OCI-M2 (cell line): ENCODE data around the gene GPR153.

Experiments used
- DNase-seq: peaks from one replicate; lab custom pipeline; 2025; ENCODE audit not compliant: unreplicated experiment; lab: John Stamatoyannopoulos, UW

GPR153 gene

GRCh38 chr1:6249739-6250689 lies 10.9 kb downstream of the GPR153 start:
- DNase-seq = no peak

- no peak for DNase-seq
Observed at GRCh38 chr1:6248932-6249738, 11.8 kb downstream of the GPR153 start.

- no peak for DNase-seq
Observed at GRCh38 chr1:6248161-6248776, 12.6 kb downstream of the GPR153 start.

- no peak for DNase-seq
Observed at GRCh38 chr1:6247651-6248050, 13.2 kb downstream of the GPR153 start.

GRCh38 chr1:6246497-6247467 lies 14.1 kb downstream of the GPR153 start:
- DNase-seq = no peak

- DNase-seq = no peak
Observed at GRCh38 chr1:6245869-6246496, 14.9 kb downstream of the GPR153 start.

GRCh38 chr1:6245086-6245868 lies 15.6 kb downstream of the GPR153 start:
- DNase-seq = no peak

GRCh38 chr1:6244401-6245049 lies 16.4 kb downstream of the GPR153 start:
- no peak for DNase-seq

GRCh38 chr1:6243993-6244392 lies 16.9 kb downstream of the GPR153 start, which contains the start of gene HES3:
Gene HES3 (plus strand): TSS chr1:6244179. CDS start chr1:6244366, 187 bp downstream.
- DNase-seq = no peak

GRCh38 chr1:6243053-6243834 lies 17.7 kb downstream of the GPR153 start:
- DNase-seq = no peak

- no peak for DNase-seq
Observed at GRCh38 chr1:6241887-6242740, 18.8 kb downstream of the GPR153 start.

GRCh38 chr1:6241107-6241886 lies 19.6 kb downstream of the GPR153 start:
- no peak for DNase-seq

- no peak for DNase-seq
Observed at GRCh38 chr1:6239950-6240768, 20.7 kb downstream of the GPR153 start.

GRCh38 chr1:6239213-6239752 lies 21.6 kb downstream of the GPR153 start:
- DNase-seq = no peak

GRCh38 chr1:6237093-6237492 lies 23.8 kb downstream of the GPR153 start:
- no peak for DNase-seq
